ENCODE measurements around the gene GDF7. TPM values are rescaled to one million over a fixed set of nuclear protein-coding genes. Genes with fewer than 3 reads are reported as not detected.
A peak's percentile ranks its signal among the peaks of the same experiment; 100 is the strongest.

GDF7 gene
- total and polyA plus RNA-seq, 4 experiments from 2014 or later: 0.04 to 0.26 (median 0.21) TPM

DNA sequence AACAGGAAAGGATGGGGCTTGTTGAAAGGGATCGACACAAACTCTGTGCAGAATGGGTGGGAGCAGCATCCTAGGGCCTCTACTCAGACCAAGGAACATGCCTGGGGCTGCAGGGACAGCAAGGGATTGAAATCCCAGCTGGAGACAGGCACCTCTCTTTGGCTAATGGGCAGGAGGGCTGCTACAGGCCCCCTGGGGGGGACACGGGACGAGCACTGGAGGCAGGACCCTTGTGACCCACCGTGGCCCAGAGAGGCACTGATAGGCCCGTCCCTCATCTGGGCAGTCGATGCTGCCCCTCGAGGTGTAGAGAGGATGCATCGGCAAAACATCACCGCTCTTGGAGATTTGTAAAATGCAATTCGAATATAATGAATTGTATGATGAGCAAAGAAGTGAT lies 21.2 kb upstream of the GDF7 start:
- POLR2A ChIA-PET (ENCODE audit: partially characterized antibody): no interaction called here
- H3K27ac ChIP-seq (ENCODE audit: low read depth, low read length): no peak overlapping the region
- CTCF ChIA-PET (ENCODE audit: partially characterized antibody): interaction anchor here (2.0 kb wide), 1 partner anchor 234 kb away, joined by 11 read pairs; no protein-coding TSS in a partner anchor
- Mint-ChIP-seq H3K27me3 (no peaks in the 10 kb centered on the region), H3K27ac (no peak overlapping the region), H3K4me1 (peaks cover 23 to 41% (median 30%) of the 10 kb centered on the region in 4 donors), H3K9me3 (no peaks in the 10 kb centered on the region), H3K4me3 (no peak overlapping the region), H3K36me3 (peaks cover 27 to 44% of the 10 kb centered on the region in 2 donors)
- intact Hi-C loops (cut with micrococcal nuclease): no loop called here
- DNase-seq: no peak
- no peaks in the 10 kb centered on the region for H3K9me3 ChIP-seq (ENCODE audit: control insufficient read depth in 1 of 2, low read length in 2 of 2)
- no peaks in the 10 kb centered on the region for H3K27me3 ChIP-seq (ENCODE audit: insufficient read depth, low read length)
- peaks cover 12% of the 10 kb centered on the region for H3K4me1 ChIP-seq (ENCODE audit: insufficient read depth, low read length)
- peaks cover 3% of the 10 kb centered on the region for H3K36me3 ChIP-seq (ENCODE audit: insufficient read depth, low read length)
- H3K4me3 ChIP-seq (ENCODE audit: low read length in 2 of 2): no peak overlapping the region

DNA sequence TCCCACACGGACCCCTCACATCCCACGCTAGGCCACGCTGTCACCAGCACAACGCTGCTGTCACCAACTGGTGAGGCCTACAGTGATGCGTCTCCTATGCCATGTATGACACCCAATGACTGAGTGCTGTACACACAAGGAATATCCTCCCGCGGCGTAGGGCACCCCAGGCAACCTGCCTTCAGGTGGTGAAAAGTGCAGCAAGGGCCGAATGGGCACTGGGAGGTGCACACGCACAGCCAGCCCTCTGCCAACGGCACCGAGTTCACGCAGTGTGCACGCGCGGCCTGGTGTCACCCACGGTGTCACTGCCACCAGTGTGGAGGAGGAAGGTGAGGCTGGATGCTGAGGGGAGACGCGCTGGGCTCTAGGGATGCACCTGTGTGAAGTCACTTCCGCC lies 20.5 kb upstream of the GDF7 start:
- Mint-ChIP-seq H3K27ac (no peak overlapping the region), H3K36me3 (peaks cover 20 to 39% of the 10 kb centered on the region in 2 donors), H3K9me3 (peaks cover 0 to 3% (median 0%) of the 10 kb centered on the region in 8 donors), H3K4me3 (no peak overlapping the region), H3K27me3 (no peaks in the 10 kb centered on the region), H3K4me1 (peaks cover 26 to 45% (median 34%) of the 10 kb centered on the region in 4 donors)
- intact Hi-C loops (cut with micrococcal nuclease): no loop called here
- ChIA-PET POLR2A (ENCODE audit: partially characterized antibody) (interaction anchor here (1.6 kb wide), 1 partner anchor 200 kb away, joined by 5 read pairs; the partner anchor contains the start of gene RHOB), CTCF (ENCODE audit: partially characterized antibody) (interaction anchor here (1.2 to 2.0 kb wide), 3 partner anchors 15 to 235 kb away, joined by 4 to 11 read pairs (median 6); no protein-coding TSS in a partner anchor)
- no peak for DNase-seq
- no peak overlapping the region for H3K4me3 ChIP-seq (ENCODE audit: low read length in 2 of 2)
- peaks cover 15% of the 10 kb centered on the region for H3K4me1 ChIP-seq (ENCODE audit: insufficient read depth, low read length)
- no peaks in the 10 kb centered on the region for H3K27me3 ChIP-seq (ENCODE audit: insufficient read depth, low read length)
- no peaks in the 10 kb centered on the region for H3K9me3 ChIP-seq (ENCODE audit: control insufficient read depth in 1 of 2, low read length in 2 of 2)
- H3K36me3 ChIP-seq (ENCODE audit: insufficient read depth, low read length): no peaks in the 10 kb centered on the region
- H3K27ac ChIP-seq (ENCODE audit: low read depth, low read length): no peak overlapping the region

DNA sequence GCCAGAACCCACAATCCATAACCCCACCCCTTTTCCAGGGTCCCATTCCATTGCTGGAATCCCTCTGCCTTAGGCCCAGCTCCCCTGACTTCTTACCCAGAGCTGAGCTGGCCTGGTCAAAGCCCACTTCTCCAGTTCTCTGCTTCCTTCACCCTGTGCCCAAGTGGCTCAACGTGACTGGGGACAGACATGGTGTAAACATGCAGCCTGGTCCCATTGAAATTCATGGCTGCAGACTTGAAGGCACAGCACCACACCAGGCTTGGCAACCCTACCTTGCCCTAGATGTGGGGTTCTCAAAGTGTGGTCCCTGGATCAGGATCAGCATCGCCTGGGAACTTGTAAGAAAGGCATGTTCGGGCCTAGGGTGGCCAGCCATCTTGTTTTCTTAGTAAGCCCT lies 19.7 kb upstream of the GDF7 start:
- H3K36me3 ChIP-seq (ENCODE audit: insufficient read depth, low read length): no peaks in the 10 kb centered on the region
- H3K27ac Mint-ChIP-seq: peak overlapping the region in 2 of 7 donors; percentile 36 to 69
- peaks cover 18 to 34% of the 10 kb centered on the region in 2 donors for H3K36me3 Mint-ChIP-seq
- intact Hi-C loops (cut with micrococcal nuclease): no loop called here
- no peaks in the 10 kb centered on the region for H3K27me3 ChIP-seq (ENCODE audit: insufficient read depth, low read length)
- H3K4me1 Mint-ChIP-seq: peaks cover 28 to 52% (median 40%) of the 10 kb centered on the region in 4 donors
- ChIA-PET POLR2A (ENCODE audit: partially characterized antibody) (interaction anchor here (1.6 kb wide), 1 partner anchor 200 kb away, joined by 5 read pairs; the partner anchor contains the start of gene RHOB), CTCF (ENCODE audit: partially characterized antibody) (interaction anchor here (1.2 to 2.0 kb wide), 3 partner anchors 14 to 235 kb away, joined by 4 to 11 read pairs (median 6); no protein-coding TSS in a partner anchor)
- no peak overlapping the region for H3K27ac ChIP-seq (ENCODE audit: low read depth, low read length)
- H3K27me3 Mint-ChIP-seq: no peaks in the 10 kb centered on the region
- H3K4me1 ChIP-seq (ENCODE audit: insufficient read depth, low read length): peaks cover 20% of the 10 kb centered on the region
- no peak for DNase-seq
- H3K9me3 ChIP-seq (ENCODE audit: control insufficient read depth in 1 of 2, low read length in 2 of 2): no peaks in the 10 kb centered on the region
- H3K4me3 Mint-ChIP-seq: no peak overlapping the region
- no peak overlapping the region for H3K4me3 ChIP-seq (ENCODE audit: low read length in 2 of 2)
- peaks cover 0 to 3% (median 0%) of the 10 kb centered on the region in 8 donors for H3K9me3 Mint-ChIP-seq

DNA sequence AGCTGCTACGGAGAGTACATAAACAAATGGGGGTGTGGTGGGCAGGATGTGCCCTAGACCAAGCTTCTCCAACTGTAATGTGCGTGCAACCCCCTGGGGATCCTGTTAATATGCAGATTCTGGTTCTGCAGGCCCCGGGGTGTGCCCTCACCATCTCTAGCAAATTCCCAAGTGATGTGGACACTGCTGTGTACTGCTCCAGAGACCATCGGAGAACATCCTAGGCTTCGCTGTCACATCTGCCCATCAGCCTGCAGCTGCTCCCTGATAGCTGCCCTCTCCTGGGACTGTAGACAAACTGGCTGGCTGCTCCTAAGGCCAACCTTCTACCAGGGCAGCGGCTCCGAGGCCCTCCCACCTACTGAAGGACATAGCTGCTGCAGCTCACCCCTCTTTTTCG lies 19.2 kb upstream of the GDF7 start:
- H3K27ac Mint-ChIP-seq: peak overlapping the region in 3 of 7 donors; percentile 36 to 78 (median 42)
- H3K36me3 ChIP-seq (ENCODE audit: insufficient read depth, low read length): no peaks in the 10 kb centered on the region
- no peak overlapping the region for H3K27ac ChIP-seq (ENCODE audit: low read depth, low read length)
- ChIA-PET POLR2A (ENCODE audit: partially characterized antibody) (interaction anchor here (1.6 kb wide), 1 partner anchor 201 kb away, joined by 5 read pairs; the partner anchor contains the start of gene RHOB), CTCF (ENCODE audit: partially characterized antibody) (interaction anchor here (0.9 to 2.1 kb wide), 5 partner anchors 201 to 236 kb away, joined by 3 to 11 read pairs (median 8); partner anchors contain the start of gene RHOB)
- no peak overlapping the region for H3K4me3 ChIP-seq (ENCODE audit: low read length in 2 of 2)
- intact Hi-C loops (cut with micrococcal nuclease): no loop called here
- H3K9me3 Mint-ChIP-seq: peaks cover 0 to 3% (median 0%) of the 10 kb centered on the region in 8 donors
- H3K27me3 ChIP-seq (ENCODE audit: insufficient read depth, low read length): no peaks in the 10 kb centered on the region
- H3K36me3 Mint-ChIP-seq: peaks cover 18 to 31% of the 10 kb centered on the region in 2 donors
- peaks cover 25 to 49% (median 40%) of the 10 kb centered on the region in 4 donors for H3K4me1 Mint-ChIP-seq
- no peaks in the 10 kb centered on the region for H3K9me3 ChIP-seq (ENCODE audit: control insufficient read depth in 1 of 2, low read length in 2 of 2)
- no peak for DNase-seq
- no peak overlapping the region for H3K4me3 Mint-ChIP-seq
- H3K4me1 ChIP-seq (ENCODE audit: insufficient read depth, low read length): peaks cover 20% of the 10 kb centered on the region
- no peaks in the 10 kb centered on the region for H3K27me3 Mint-ChIP-seq

DNA sequence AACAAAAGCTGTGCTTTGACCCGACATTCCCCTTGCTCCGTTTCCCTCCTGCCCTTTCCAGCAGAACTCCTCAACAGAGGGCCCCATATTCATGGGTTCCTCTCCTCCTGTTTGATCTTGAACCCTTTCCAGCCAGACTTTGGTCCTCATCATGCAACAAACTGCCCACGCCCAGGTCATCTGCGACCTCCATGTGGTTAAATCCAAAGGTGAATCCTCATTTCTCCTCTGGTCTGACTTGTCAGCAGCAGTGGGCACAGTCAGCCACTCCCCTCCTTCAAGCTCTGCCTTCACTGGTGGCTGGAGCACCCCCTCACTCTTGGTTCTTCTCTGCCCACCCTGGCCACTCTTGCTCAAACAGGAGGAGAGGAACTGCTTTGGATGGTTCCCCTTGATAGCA lies 18.7 kb upstream of the GDF7 start:
- Mint-ChIP-seq H3K27ac (peak overlapping the region in 4 of 7 donors; percentile 36 to 91 (median 60)), H3K4me3 (no peak overlapping the region)
- H3K4me1 ChIP-seq (ENCODE audit: insufficient read depth, low read length): peaks cover 20% of the 10 kb centered on the region

DNA sequence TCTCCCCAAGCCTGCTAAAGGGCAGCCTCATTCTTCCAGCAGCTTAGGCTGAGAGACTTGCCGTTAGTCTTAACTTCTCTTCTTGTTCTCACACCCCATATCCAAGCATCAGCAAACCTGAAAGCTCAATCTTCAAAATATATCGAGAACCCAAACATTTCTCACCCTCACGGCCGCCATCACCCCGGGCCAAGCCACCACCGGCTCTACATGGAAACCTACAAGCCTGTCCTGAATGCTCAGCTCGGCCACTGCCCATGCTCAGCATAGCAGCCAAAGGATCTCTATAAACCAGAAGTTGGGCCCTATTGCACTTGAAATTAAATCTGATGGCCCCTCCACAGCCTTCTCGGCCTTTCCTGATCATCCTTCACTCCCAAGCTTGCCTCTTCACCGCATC lies 18.1 kb upstream of the GDF7 start:
- peak overlapping the region; percentile 36 to 91 (median 68) for H3K27ac Mint-ChIP-seq
- intact Hi-C loops (cut with micrococcal nuclease): no loop called here
- H3K4me3 Mint-ChIP-seq: peak overlapping the region in 6 of 8 donors; percentile 7 to 93 (median 52)

More for the DNA sequence above, 18.7 kb upstream of the GDF7 start:
- DNase-seq: no peak
- Mint-ChIP-seq H3K36me3 (peaks cover 14 to 28% of the 10 kb centered on the region in 2 donors), H3K4me1 (peaks cover 24 to 48% (median 41%) of the 10 kb centered on the region in 4 donors), H3K9me3 (peaks cover 0 to 3% (median 0%) of the 10 kb centered on the region in 8 donors), H3K27me3 (no peaks in the 10 kb centered on the region)
- CTCF ChIA-PET (ENCODE audit: partially characterized antibody): interaction anchor here (0.9 to 5.2 kb wide), 5 partner anchors 13 to 323 kb away, joined by 3 to 76 read pairs (median 8); partner anchors contain the start of gene RHOB
- intact Hi-C loops (cut with micrococcal nuclease): no loop called here
- POLR2A ChIA-PET (ENCODE audit: partially characterized antibody): interaction anchor here (0.9 to 1.6 kb wide), 2 partner anchors 201 kb away, joined by 4 to 5 read pairs; partner anchors contain the start of gene RHOB
- no peak overlapping the region for H3K4me3 ChIP-seq (ENCODE audit: low read length in 2 of 2)
- no peaks in the 10 kb centered on the region for H3K9me3 ChIP-seq (ENCODE audit: control insufficient read depth in 1 of 2, low read length in 2 of 2)
- no peaks in the 10 kb centered on the region for H3K27me3 ChIP-seq (ENCODE audit: insufficient read depth, low read length)
- no peaks in the 10 kb centered on the region for H3K36me3 ChIP-seq (ENCODE audit: insufficient read depth, low read length)
- no peak overlapping the region for H3K27ac ChIP-seq (ENCODE audit: low read depth, low read length)

DNA sequence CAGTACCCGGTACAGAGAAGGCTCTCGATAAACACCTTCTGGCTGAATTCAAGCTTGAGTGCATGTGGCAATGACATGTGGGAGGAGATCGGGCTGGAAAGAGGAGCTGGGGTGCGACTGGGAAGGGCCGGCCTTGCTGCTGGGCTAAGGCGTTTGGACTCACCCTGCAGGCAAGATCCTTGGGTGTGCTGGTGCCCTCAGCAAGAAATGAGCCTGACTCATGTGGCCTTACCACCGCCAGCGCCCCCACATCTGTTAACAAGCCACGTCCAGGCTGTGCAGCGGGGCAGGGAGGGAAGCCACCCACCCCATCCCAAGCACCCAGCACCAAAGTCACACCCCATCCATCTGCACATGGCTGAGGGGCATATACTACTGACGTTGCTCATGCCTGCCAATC lies 17.4 kb upstream of the GDF7 start:
- no peak for DNase-seq
- Histone ChIP-seq H3K4me1 (ENCODE audit: insufficient read depth, low read length) (peaks cover 20% of the 10 kb centered on the region), H3K9me3 (ENCODE audit: control insufficient read depth in 1 of 2, low read length in 2 of 2) (no peaks in the 10 kb centered on the region), H3K27me3 (ENCODE audit: insufficient read depth, low read length) (no peaks in the 10 kb centered on the region), H3K27ac (ENCODE audit: low read depth, low read length) (no peak overlapping the region), H3K4me3 (ENCODE audit: low read length in 2 of 2) (no peak overlapping the region), H3K36me3 (ENCODE audit: insufficient read depth, low read length) (no peaks in the 10 kb centered on the region)
- intact Hi-C loops (cut with micrococcal nuclease): no loop called here
- Mint-ChIP-seq H3K27ac (peak overlapping the region in 6 of 7 donors; percentile 85 to 97 (median 96)), H3K4me1 (peaks cover 22 to 42% (median 36%) of the 10 kb centered on the region in 4 donors), H3K36me3 (peaks cover 4 to 18% of the 10 kb centered on the region in 2 donors), H3K27me3 (no peaks in the 10 kb centered on the region), H3K9me3 (peaks cover 0 to 3% (median 0%) of the 10 kb centered on the region in 8 donors), H3K4me3 (peak overlapping the region; percentile 87 to 93 (median 90))
- ChIA-PET CTCF (ENCODE audit: partially characterized antibody) (interaction anchor here (1.0 to 5.2 kb wide), 8 partner anchors 11 to 238 kb away, joined by 4 to 76 read pairs (median 10); partner anchors contain the start of gene RHOB), POLR2A (ENCODE audit: partially characterized antibody) (interaction anchor here (2.0 to 3.3 kb wide), 3 partner anchors 11 to 206 kb away, joined by 8 to 70 read pairs (median 27); partner anchors contain the start of gene RHOB)

More for the DNA sequence above, 18.1 kb upstream of the GDF7 start:
- no peak for DNase-seq
- peaks cover 0 to 3% (median 0%) of the 10 kb centered on the region in 8 donors for H3K9me3 Mint-ChIP-seq
- H3K4me1 Mint-ChIP-seq: peaks cover 24 to 47% (median 39%) of the 10 kb centered on the region in 4 donors
- H3K27ac ChIP-seq (ENCODE audit: low read depth, low read length): no peak overlapping the region
- no peaks in the 10 kb centered on the region for H3K27me3 ChIP-seq (ENCODE audit: insufficient read depth, low read length)
- POLR2A ChIA-PET (ENCODE audit: partially characterized antibody): interaction anchor here (0.9 kb wide), 1 partner anchor 202 kb away, joined by 4 read pairs; the partner anchor contains the start of gene RHOB
- no peak overlapping the region for H3K4me3 ChIP-seq (ENCODE audit: low read length in 2 of 2)
- no peaks in the 10 kb centered on the region for H3K9me3 ChIP-seq (ENCODE audit: control insufficient read depth in 1 of 2, low read length in 2 of 2)
- peaks cover 11 to 24% of the 10 kb centered on the region in 2 donors for H3K36me3 Mint-ChIP-seq
- H3K36me3 ChIP-seq (ENCODE audit: insufficient read depth, low read length): no peaks in the 10 kb centered on the region
- no peaks in the 10 kb centered on the region for H3K27me3 Mint-ChIP-seq
- H3K4me1 ChIP-seq (ENCODE audit: insufficient read depth, low read length): peaks cover 20% of the 10 kb centered on the region
- CTCF ChIA-PET (ENCODE audit: partially characterized antibody): interaction anchor here (1.0 to 5.2 kb wide), 5 partner anchors 12 to 322 kb away, joined by 3 to 76 read pairs (median 8); partner anchors contain the start of gene RHOB
